Measurements from ENCODE around the gene TRAPPC2L.

Gene TRAPPC2L

DNA sequence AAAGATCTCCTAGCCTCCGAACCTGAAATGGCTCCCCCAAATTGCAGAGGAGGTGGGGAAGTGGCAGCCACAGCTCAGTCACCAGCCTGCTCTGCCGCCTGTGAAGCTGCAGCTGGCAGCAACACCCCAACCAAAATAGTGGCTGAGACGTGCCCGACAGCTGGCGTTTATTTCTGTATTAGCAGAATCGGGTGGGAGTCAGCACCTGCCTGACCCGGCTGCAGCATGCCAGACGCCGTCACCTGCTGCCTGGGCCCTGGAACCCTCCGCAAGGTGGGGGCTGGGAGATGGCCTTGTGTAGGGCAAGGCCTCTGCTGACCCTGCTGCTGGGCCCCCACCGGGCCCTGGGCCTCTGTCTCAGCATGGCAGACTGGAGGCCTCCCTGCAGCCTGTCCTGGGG lies 27.0 kb downstream of the TRAPPC2L start:
- no peak overlapping the region for H3K4me3 ChIP-seq (ENCODE audit: low read depth, low read length)
- TF ChIP-seq, protein P1, sequence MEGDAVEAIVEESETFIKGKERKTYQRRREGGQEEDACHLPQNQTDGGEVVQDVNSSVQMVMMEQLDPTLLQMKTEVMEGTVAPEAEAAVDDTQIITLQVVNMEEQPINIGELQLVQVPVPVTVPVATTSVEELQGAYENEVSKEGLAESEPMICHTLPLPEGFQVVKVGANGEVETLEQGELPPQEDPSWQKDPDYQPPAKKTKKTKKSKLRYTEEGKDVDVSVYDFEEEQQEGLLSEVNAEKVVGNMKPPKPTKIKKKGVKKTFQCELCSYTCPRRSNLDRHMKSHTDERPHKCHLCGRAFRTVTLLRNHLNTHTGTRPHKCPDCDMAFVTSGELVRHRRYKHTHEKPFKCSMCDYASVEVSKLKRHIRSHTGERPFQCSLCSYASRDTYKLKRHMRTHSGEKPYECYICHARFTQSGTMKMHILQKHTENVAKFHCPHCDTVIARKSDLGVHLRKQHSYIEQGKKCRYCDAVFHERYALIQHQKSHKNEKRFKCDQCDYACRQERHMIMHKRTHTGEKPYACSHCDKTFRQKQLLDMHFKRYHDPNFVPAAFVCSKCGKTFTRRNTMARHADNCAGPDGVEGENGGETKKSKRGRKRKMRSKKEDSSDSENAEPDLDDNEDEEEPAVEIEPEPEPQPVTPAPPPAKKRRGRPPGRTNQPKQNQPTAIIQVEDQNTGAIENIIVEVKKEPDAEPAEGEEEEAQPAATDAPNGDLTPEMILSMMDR (IDR thresholded peaks at IDR 0.05; ENCODE audit: low read depth, low read length) = no peak

DNA sequence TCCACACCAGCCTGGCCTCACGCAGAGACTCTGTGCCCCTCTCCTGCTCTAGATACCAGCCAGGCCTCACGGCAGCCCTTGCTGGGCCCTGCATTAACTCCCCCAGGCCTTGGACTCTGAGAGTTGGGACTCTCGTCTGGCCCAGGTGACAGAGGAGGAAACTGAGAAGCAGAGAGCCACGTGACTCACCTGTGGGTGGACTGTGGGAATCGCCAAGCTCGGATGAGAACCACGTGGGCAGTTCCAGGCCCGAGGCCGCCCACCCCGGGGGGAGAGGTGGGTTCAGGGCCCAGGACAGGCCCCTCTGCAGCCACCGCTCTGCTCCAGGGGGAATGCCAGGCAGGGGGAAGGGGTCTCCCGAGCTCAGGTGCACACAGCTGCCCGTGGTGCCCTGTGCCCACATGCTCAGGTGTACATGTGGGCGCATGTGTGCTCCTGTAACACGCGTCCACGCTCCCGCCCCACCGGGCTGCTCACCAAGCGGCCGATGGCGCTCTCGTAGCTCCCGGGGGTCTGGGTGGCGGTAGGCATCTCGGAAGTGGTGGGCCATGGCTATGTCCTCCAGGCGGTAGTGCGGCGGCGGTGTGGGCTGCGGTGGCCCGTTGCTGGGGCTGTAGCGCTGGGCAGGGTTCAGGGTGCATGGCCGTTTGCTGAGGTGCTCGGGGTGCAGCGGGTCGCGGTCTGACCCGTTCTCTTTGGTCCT lies 27.8 kb downstream of the TRAPPC2L start:
- TF ChIP-seq, protein P1 (IDR thresholded peaks at IDR 0.05; ENCODE audit: low read depth, low read length) = no peak
- H3K4me3 ChIP-seq (ENCODE audit: low read depth, low read length) = no peak overlapping the region

DNA sequence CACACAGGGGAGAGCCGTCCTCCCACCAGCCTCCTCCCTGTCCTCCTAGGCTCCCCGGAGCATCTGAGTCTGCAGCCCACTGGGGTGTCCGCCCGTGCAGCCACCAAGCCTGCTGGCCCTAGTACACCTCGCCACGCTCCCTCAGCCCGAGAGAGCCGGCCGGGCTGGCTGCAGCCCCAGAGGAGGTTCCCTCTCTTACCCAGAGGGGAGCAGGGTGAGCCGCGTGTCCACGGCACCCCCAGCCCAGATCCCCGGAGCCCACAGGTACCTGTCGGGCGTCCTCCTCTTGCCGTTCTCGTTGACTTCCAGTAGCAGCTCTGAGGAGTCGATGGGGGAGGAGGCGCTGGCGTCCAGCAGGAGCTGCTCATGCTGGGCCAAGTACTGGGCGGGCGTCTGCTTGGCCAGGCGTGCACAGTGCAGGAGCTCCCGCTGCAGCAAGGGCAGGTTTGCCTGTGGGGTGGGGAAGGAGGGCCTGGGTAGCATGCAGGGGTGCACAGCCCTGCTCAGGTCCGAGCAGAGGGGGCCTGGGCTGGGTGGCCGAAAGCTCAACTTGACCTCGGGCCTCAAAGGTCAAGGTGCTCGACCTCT lies 28.9 kb downstream of the TRAPPC2L start:
- TF ChIP-seq, protein P1 (IDR thresholded peaks at IDR 0.05; ENCODE audit: low read depth, low read length) = no peak
- no peak overlapping the region for H3K4me3 ChIP-seq (ENCODE audit: low read depth, low read length)

DNA sequence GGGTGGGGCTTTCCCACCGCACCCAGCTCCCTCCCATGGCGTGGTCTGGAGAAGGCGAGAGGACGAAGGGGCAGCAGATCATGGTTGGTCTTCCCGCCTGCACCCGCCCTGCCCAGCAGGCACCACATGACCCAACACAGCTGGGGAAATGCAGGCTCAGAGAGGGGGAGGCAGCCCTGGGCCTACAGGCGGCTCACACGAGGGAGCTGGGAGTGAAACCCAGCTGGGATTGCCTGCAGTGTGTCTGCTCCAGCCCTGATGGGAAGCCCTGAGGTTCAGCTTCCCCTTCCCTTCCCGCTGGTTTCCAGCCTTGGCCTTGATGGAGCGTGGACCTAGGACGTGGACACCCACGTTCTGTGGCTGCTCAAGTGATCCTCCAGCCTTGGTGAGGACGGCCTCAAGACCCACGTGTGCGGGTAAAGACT lies 29.5 kb downstream of the TRAPPC2L start:
- H3K4me3 ChIP-seq (ENCODE audit: low read depth, low read length) = no peak overlapping the region
- TF ChIP-seq, protein P1 (IDR thresholded peaks at IDR 0.05; ENCODE audit: low read depth, low read length) = no peak

DNA sequence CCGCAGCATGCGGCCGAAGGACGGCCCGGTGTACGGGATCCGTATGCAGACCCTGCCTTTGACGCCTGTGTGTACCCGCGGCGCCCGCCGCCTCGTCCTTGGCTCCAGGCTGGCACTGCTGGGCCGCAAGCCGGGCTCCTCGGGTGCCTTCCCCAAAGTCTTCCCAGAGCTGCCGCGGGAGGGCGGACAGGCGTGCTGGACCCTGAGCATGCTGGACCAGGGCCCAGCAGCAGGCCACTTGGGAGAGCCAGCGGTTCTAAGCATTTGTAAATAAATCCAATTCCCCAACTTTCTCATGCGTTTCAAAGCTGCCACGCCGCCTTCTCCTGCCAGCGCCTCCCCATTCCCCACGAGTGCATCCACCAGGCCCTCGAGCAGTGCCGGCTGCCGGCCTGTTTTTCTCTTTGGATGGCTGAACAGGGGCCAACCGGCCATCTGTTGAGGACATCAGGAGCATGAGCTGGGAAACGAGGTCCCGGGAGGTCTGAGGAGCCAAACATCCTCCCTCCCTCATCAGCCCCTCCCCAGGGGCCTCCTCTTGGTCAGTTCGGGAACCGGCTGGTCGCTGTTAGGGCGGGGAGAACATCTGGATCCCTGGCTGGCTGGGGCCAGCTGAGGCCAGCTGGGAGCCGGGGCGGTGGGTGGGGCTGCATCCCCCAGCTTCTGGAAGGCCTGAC lies 30.1 kb downstream of the TRAPPC2L start:
- no peak overlapping the region for H3K4me3 ChIP-seq (ENCODE audit: low read depth, low read length)
- TF ChIP-seq, protein P1 (IDR thresholded peaks at IDR 0.05; ENCODE audit: low read depth, low read length) = no peak

DNA sequence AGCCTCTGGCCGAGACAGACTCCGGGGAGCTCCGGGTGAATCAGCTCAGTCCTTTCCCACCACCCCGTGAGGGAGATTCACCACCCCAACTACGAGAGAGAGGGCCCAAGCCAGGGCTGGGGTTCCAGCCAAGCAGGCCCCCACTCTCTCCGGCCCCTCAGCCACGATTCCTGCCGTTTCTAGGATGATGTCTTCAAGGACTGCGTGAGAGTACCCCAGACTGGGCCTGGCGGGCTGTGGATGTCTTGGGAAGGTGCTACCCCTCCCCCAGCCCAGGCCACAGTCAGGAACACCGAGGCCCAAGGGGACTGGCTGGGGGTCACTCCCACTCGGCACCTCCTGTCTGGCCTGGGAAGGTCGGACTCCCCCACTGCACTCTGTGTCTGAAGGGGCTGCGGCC lies 31.1 kb downstream of the TRAPPC2L start:
- TF ChIP-seq, protein P1 (IDR thresholded peaks at IDR 0.05; ENCODE audit: low read depth, low read length) = no peak
- H3K4me3 ChIP-seq (ENCODE audit: low read depth, low read length) = no peak overlapping the region

All from WI38 (cell line).